GM19238 (cell line): ENCODE data around the gene CDK5RAP2.

Experiments used
- DNase-seq: peaks from one replicate; pipeline ENCODE4 v3.0.0; 2011; ENCODE audit warnings: low spot score; ENCODE audit not compliant: insufficient read length

The CDK5RAP2 gene

GRCh38 chr9:120405134-120405533 is 174.8 kb downstream of the CDK5RAP2 start:
- no peak for DNase-seq

- DNase-seq, result no peak
Measured at GRCh38 chr9:120403543-120403856, 176.5 kb downstream of the CDK5RAP2 start.

- DNase-seq, result no peak
Measured at GRCh38 chr9:120402741-120403542, 177.0 kb downstream of the CDK5RAP2 start.

GRCh38 chr9:120399940-120400339 is 180.0 kb downstream of the CDK5RAP2 start:
- DNase-seq, result no peak

GRCh38 chr9:120398286-120398685 is 181.7 kb downstream of the CDK5RAP2 start:
- no peak for DNase-seq

GRCh38 chr9:120397453-120397852 is 182.5 kb downstream of the CDK5RAP2 start:
- no peak for DNase-seq

GRCh38 chr9:120396931-120397330 is 183.0 kb downstream of the CDK5RAP2 start:
- DNase-seq, result no peak

GRCh38 chr9:120396418-120396817 is 183.5 kb downstream of the CDK5RAP2 start:
- DNase-seq, result no peak

- DNase-seq, result no peak
Measured at GRCh38 chr9:120395376-120395775, 184.6 kb downstream of the CDK5RAP2 start.

GRCh38 chr9:120394058-120394669 is 185.8 kb downstream of the CDK5RAP2 start:
- no peak for DNase-seq

GRCh38 chr9:120393386-120394057 is 186.4 kb downstream of the CDK5RAP2 start:
- no peak for DNase-seq

GRCh38 chr9:120392711-120393110 is 187.3 kb downstream of the CDK5RAP2 start:
- DNase-seq, result no peak

- DNase-seq, result no peak
Measured at GRCh38 chr9:120392245-120392644, 187.7 kb downstream of the CDK5RAP2 start.

- no peak for DNase-seq
Measured at GRCh38 chr9:120391691-120392090, 188.3 kb downstream of the CDK5RAP2 start.

GRCh38 chr9:120390637-120391190 is 189.3 kb downstream of the CDK5RAP2 start:
- DNase-seq, result no peak

- DNase-seq, result no peak
Measured at GRCh38 chr9:120389867-120390266, 190.1 kb downstream of the CDK5RAP2 start.

GRCh38 chr9:120389300-120389699 is 190.7 kb downstream of the CDK5RAP2 start:
- DNase-seq, result no peak

- DNase-seq, result no peak
Measured at GRCh38 chr9:120388003-120388855, 191.7 kb downstream of the CDK5RAP2 start.

GRCh38 chr9:120387257-120388002 is 192.5 kb downstream of the CDK5RAP2 start:
- no peak for DNase-seq

GRCh38 chr9:120386390-120387131 is 193.4 kb downstream of the CDK5RAP2 start:
- DNase-seq, result no peak
